Activated CD8-positive, alpha-beta memory T cell treated with anti-CD3 and anti-CD28 coated beads for 4 hours (primary cell): Measurements from ENCODE around the gene TMEM204.

ENCODE experiments used
- DNase-seq, 2 donors: peaks; one replicate each; pipeline ENCODE4 v3.0.0-alpha.2; 2020; ENCODE audit warnings: low read depth in 2 of 2

The TMEM204 gene

DNA sequence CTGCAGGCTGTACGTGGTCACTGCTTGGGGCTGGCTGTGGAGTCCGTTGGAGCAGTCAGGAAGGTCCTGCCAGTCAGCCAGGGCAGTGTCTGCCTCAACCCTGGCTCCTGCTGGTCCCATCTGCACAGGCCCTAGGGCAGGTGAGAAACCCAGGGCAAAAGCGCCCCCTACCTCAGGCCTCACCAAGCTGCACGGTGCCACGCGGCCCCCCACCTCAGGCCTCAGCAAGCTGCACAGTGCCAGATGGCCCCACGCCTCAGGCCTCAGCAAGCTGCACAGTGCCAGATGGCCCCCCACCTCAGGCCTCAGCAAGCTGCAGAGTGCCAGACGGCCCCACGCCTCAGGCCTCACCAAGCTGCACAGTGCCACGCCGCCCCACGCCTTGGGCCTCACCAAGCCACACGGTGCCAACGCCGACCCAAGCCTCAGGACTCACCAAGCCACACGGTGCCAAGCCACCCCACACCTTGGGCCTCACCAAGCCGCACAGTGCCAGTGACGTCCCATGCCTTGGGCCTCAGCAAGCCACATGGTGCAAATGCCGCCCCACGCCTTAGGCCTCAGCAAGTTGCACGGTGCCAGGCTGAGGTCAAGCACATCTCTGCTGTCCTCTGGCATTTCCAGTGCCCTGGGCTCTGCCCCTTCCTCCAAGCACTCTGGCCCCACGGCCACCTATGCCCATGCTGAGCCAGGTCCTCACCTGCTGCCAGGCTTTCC, 5.5 kb downstream of the TMEM204 start:
- DNase-seq = no peak

DNA sequence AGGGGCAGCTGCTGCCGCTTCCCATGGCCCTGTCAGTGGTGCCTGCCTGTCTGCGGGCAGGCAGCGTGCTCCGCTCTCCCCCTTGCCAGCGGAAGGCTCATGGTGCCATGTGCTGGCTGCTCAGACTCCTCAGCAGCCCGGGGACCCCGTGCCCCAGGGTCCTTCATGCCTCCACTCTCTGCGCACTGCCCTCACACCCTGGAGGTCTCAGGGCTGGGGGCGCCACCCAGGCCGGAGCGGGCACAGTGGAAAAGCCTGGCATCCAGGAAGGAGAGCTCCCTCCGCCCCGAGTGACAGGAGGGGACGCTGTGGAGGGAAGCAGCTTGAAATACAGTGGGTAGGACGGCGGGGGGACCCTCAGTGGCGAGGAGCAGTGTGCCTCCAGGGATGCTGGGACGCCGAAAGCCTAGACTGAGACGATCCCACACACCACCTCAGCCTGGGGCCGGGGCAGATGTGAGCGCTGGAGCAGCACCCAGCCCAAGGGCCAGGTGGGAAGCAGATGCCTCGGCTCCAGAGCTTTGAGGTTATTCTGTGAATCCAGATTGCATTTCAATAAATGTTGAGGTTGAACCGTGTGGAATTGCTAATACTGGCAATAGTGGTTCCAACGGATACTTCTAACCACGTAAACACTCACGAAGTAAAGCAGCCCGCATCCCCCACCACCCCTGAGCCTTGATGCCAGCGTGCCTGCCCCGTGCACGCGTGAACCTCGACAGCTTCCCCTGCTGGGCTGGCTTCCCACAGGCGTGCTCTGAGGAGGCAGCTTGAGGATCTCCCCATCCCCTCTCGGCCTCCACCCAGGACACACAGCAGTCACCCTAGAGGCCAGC, 6.5 kb downstream of the TMEM204 start:
- no peak for DNase-seq

DNA sequence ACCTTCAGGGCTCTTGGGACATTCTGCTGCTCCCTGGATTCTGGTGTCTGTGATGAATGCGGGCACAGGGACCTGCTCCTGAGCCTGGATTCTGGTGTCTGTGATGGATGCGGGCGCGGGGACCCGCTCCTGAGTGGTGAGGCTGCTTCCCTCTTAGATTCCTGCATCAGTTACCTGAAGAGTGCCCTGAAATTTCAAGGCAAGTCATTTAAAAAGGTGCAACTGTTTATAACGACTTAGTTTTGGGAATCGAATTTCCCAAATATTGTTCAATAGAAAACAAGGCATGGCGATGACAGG, 7.0 kb downstream of the TMEM204 start:
- DNase-seq = no peak

- DNase-seq = no peak
Observed at GRCh38 chr16:1541293-1542165, 8.1 kb downstream of the TMEM204 start.

GRCh38 chr16:1542166-1542500, 8.7 kb downstream of the TMEM204 start:
- DNase-seq = no peak

GRCh38 chr16:1542533-1542932, 9.1 kb downstream of the TMEM204 start:
- no peak for DNase-seq

DNA sequence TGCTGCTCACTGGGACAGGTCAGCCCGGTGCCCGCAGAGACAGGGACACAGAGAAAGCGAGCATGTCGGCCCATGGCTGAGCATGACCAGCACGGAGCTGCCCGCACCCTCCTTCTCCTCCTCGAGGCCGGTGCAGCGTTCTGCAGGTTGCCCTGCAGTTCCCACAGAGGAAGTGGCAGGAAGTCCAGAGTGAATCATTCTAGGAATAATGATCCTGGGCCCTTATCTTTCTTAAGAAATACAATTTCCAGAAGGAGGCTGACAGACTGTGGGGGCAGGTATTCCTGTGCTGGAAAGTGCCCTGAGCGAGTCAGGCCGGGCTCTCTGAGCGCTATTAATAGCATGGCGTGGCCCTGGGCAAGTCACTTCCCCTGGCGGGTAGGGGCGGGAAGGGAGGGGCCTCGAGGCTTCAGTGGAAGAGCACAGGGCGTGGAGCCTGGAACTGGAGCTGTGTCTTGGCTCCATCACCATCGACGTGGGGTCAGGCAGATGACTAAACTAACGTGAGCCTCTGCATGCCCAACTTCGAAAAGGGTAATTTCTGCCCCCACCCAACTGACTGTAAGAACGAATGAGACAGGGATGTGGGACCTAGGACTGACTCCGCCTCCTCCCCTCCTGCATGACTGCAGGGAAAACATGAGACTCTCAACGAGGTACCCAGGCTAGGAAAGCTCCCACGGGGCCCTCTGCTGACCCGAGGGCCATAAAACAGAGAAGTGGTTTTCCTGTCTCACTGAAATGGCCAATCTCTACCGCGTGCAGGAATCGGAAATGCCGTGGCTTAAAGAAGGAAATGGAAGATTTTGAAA, 9.8 kb downstream of the TMEM204 start:
- peak in 1 of 2 donors; percentile 40 for DNase-seq

DNA sequence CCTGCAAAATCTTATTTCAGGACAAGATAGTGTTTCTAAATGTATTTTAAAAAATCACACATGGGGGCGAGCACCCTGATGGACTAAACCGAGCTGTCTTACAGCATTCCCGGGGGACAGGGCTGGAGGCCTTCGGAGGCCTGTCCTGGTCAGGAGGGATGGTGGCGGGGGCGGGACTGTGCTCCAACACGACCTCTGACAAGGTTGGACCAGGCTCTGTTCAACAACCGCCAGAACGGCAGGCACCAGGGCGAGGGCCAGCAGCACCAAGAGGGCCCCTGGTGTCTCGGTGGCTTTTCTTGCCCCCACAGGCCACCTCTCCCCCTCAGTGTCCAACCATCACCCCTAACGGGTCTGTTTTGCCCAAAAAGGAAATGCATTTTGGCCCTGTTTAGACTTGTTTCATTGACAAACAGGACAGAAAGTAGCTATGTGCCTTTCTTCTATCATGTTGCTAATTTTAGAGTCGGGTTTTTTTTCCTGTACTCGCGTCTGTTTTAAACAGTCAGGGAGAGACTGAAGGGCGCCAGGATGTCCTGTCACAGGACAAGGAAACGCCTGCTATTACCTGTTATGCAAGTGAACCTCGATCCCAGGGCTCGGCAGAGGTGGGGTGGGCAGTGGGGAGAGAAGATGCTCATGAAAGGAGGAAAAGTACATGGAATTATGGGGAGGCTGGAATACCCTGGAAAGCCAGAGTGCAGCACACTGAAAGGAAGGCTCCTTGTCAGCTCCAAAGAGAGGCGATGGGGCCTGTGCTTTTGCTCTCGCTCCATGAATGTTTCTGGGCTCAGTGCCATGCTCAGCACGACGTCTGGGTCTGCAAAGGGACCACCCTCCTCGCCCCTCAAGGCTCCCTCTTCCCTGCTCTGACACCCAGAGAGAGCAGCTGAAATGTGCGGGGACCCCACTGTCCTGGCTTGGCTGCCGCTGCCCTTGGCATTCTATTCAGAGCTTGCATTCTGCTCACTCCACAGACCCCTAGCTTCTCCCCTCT, 11.9 kb downstream of the TMEM204 start:
- DNase-seq = no peak

DNA sequence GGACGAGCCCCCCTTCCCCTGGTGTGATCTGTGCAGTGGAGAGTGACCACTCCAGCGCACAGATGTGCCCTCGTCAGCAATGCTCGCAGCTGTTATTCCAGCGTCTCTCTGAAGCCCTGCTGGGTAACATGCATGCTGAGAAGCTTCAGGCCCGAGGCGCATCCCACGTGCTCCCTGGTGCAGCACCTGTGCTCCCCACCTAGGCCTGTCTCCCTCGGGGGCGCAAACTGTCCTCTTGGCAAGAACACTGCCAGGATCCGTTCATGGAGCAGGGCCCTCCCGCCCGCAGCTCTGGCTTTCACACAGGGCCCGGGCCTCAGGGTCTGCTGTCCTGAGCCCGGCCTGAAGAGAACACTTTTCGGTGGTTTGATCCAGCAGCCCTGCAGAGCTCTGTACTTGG, 13.0 kb downstream of the TMEM204 start:
- no peak for DNase-seq

- DNase-seq = no peak
Observed at GRCh38 chr16:1548233-1548632, 14.8 kb downstream of the TMEM204 start.

- no peak for DNase-seq
Observed at GRCh38 chr16:1548727-1549126, 15.3 kb downstream of the TMEM204 start.

DNA sequence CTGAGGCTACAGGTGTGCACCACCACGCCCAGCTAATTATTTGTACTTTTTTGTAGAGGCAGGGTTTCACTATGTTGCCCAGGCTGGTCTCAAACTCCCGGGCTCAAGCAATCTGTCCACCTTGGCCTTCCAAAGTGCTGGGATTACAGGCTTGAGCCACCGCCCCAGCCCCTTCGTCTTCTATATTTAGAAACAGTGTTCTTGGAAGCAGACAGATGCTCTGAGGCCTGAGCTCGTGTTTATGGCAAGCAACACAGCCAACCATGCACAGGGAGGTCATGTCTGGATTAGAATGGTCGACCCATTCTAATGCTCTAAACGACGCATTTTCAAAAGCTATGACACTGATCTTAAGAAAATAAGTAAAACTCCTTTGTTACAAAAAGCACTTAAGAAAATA, 16.6 kb downstream of the TMEM204 start:
- DNase-seq = no peak

GRCh38 chr16:1550696-1551095, 17.2 kb downstream of the TMEM204 start:
- DNase-seq = no peak

GRCh38 chr16:1551166-1551565, 17.7 kb downstream of the TMEM204 start:
- DNase-seq = no peak

DNA sequence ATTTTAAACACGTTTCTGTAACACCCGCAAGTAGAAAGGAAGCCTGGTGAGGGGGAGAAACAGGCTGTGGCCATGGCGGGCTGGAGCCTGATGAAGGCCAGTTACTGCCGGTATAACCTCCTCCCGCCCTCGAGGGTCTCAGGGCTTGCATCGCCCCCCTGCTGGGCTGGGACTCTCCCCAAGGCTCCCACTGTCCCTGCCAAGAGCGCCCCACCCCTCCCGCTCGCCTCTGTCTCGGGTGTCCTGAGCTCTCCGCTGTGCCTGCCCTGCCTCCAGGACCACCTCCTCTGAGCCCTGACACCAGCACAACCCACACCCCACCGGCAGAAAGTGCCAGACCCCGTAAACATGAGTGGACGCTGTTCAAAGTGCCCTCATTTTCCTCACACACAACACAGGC, 18.7 kb downstream of the TMEM204 start:
- DNase-seq = no peak

DNA sequence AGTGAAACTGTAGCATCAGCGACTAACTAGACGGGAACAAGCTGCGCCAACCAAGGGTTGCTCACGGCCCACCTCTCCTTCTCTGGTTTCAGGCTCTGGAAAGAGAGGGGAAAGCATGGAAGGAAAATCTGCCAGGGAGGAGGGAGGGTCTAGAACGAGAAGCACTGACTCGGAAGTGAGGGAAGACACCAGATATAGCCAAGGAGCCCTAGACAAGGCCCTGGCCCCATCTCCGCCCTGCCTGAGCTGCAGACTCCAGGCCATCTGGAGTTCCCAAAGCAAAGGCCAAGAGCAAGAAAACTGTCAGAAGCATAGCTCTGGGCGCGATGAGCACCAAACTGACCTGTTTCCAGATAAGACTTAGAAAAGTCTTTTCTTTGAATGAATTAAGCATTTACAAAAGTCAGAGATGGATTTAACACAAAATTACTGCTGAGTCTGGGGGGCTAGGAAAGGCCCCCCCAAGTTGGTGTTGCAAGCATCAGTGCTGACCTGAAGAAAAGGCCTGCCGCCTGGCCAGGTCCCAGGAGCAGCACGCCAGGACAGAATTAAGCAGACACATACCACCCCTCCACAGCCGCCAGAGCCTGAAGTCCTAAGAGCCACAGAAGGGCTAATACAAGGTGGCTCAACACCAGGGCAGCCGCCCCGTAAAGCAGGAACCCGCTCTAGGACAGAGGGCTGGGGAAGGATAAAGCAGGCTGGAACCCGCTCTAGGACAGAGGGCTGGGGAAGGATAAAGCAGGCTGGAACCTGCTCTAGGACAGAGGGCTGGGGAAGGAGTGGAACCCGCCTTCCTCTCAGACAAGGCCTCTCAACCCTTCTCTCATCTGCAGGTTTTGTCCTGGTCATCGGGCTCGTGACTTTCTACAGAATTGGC, 20.7 kb downstream of the TMEM204 start:
- DNase-seq = no peak

DNA sequence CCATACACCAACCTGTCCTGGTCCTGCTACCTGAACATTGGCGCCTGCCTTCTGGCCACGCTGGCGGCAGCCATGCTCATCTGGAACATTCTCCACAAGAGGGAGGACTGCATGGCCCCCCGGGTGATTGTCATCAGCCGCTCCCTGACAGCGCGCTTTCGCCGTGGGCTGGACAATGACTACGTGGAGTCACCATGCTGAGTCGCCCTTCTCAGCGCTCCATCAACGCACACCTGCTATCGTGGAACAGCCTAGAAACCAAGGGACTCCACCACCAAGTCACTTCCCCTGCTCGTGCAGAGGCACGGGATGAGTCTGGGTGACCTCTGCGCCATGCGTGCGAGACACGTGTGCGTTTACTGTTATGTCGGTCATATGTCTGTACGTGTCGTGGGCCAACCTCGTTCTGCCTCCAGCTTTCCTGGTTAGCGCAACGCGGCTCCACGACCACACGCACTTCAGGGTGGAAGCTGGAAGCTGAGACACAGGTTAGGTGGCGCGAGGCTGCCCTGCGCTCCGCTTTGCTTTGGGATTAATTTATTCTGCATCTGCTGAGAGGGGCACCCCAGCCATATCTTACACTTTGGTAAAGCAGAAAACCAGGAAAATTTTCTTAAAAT, 21.5 kb downstream of the TMEM204 start:
- DNase-seq = no peak

DNA sequence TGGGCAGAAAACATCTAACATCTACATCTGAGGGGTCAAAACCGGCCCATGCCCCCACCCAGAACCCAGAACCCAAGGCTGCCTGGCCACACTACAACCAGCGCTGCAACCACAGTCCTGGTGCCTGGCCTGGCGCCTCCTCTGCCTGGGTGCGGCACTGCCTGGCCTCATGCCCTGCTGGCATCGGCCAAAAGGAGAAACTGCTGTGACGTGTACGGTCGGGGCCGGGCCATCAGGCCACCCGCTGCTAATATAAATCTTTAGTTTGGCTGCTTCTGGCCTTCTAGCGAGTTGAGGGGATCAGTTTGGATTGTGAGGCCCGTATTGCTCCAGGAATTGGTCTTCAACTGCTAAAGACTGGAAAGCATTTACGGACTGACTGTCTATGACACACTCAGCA, 22.8 kb downstream of the TMEM204 start:
- DNase-seq = no peak

GRCh38 chr16:1557074-1557473, 23.6 kb downstream of the TMEM204 start:
- DNase-seq = no peak
